ENCODE measurements around the gene MIEF1.
A peak's percentile ranks its signal among the peaks of the same experiment; 100 is the strongest.

Gene MIEF1
- long read RNA-seq, full-length matches to known transcripts: 459 of 507 reads
- long read RNA-seq, partial matches to known transcripts: 22 of 507 reads
- long read RNA-seq, other reads (novel, unspliced or antisense): 26 of 507 reads

DNA sequence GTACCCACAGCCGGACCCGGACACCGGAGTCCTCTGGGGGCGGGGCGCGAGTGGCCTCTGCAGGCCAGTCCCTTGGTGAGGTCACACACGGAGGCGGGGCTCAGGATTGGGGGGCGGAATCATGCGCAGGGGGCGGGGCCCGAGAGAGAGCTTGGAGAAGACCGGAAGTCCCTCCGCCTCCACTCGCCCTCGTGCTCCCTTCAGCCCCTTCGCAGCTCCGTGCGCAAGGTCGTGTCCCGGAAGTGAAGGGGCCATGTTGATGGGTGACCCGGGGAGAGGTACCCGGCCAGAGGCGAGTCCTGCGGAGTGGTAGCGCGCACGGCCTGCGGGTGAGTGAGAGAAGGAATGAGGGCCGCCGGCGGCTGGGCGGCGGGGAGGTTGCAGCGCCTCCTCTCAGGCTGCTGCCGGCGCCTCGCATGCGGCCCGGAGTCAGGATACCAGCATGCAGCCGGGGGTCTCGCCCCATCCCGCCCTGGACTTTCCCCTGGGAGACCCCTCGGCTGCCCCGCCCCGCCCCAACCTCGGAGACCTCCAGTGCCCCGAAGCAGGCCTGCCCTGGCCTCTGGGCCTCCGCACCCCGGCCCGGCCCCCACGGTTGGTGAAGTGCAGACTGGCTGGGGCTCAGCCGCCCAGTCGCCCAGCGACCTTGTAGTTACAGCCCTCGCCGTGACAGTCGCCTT lies at the start of gene MIEF1:
Gene MIEF1 (plus strand): TSS at position 182 of the 680 bp plus-strand sequence. CDS start 9,005 bp downstream, outside the sequence.
- H3K27me3 ChIP-seq (ENCODE audit: insufficient read depth, poor library complexity, severe bottlenecking): no peaks in the 10 kb centered on the region
- H3K27ac ChIP-seq (replicated peaks): peak within 1 kb of the TSS; percentile 88
- TF ChIP-seq SPI1 (IDR thresholded peaks at IDR 0.05; ENCODE audit: borderline replicate concordance, low read depth) (no peak), POLR2AphosphoS5 (IDR thresholded peaks at IDR 0.05; ENCODE audit: low read depth) (peak; percentile 82), GABPA (IDR thresholded peaks at IDR 0.05; ENCODE audit: low read depth) (peak; percentile 89)
- TF ChIP-seq, protein P1, sequence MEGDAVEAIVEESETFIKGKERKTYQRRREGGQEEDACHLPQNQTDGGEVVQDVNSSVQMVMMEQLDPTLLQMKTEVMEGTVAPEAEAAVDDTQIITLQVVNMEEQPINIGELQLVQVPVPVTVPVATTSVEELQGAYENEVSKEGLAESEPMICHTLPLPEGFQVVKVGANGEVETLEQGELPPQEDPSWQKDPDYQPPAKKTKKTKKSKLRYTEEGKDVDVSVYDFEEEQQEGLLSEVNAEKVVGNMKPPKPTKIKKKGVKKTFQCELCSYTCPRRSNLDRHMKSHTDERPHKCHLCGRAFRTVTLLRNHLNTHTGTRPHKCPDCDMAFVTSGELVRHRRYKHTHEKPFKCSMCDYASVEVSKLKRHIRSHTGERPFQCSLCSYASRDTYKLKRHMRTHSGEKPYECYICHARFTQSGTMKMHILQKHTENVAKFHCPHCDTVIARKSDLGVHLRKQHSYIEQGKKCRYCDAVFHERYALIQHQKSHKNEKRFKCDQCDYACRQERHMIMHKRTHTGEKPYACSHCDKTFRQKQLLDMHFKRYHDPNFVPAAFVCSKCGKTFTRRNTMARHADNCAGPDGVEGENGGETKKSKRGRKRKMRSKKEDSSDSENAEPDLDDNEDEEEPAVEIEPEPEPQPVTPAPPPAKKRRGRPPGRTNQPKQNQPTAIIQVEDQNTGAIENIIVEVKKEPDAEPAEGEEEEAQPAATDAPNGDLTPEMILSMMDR (IDR thresholded peaks at IDR 0.05; ENCODE audit: insufficient read depth, low read length): no peak
- TF ChIP-seq, protein P2, sequence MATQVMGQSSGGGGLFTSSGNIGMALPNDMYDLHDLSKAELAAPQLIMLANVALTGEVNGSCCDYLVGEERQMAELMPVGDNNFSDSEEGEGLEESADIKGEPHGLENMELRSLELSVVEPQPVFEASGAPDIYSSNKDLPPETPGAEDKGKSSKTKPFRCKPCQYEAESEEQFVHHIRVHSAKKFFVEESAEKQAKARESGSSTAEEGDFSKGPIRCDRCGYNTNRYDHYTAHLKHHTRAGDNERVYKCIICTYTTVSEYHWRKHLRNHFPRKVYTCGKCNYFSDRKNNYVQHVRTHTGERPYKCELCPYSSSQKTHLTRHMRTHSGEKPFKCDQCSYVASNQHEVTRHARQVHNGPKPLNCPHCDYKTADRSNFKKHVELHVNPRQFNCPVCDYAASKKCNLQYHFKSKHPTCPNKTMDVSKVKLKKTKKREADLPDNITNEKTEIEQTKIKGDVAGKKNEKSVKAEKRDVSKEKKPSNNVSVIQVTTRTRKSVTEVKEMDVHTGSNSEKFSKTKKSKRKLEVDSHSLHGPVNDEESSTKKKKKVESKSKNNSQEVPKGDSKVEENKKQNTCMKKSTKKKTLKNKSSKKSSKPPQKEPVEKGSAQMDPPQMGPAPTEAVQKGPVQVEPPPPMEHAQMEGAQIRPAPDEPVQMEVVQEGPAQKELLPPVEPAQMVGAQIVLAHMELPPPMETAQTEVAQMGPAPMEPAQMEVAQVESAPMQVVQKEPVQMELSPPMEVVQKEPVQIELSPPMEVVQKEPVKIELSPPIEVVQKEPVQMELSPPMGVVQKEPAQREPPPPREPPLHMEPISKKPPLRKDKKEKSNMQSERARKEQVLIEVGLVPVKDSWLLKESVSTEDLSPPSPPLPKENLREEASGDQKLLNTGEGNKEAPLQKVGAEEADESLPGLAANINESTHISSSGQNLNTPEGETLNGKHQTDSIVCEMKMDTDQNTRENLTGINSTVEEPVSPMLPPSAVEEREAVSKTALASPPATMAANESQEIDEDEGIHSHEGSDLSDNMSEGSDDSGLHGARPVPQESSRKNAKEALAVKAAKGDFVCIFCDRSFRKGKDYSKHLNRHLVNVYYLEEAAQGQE (IDR thresholded peaks at IDR 0.05; ENCODE audit: insufficient replicate concordance, low read depth): no peak
- DNase-seq (ENCODE audit: low read depth in 1 of 2, low spot score in 1 of 2): peak; percentile 96 to 99
- H3K4me3 ChIP-seq (replicated peaks; ENCODE audit: insufficient read depth, low read length): peak within 1 kb of the TSS; percentile 90

DNA sequence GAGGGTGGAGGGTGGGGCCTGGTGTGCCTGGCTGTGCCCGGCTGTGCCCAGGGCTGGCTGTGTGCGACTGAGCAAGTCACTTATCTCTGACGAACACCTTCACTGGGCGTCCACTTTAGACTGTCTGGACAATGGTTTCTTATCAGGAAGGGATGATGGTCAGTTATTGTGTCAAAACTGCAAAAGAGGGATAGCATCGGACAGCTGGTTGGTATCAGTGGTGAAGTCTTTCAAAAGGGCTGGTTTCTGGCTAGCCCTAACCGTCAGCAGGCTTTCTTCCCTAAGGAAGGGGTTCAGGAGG lies 49.4 kb upstream of the MIEF1 start:
- H3K4me3 ChIP-seq (replicated peaks; ENCODE audit: insufficient read depth, low read length): no peak overlapping the region
- no peak for DNase-seq (ENCODE audit: low read depth in 1 of 2, low spot score in 1 of 2)
- H3K27ac ChIP-seq (replicated peaks): no peak overlapping the region; the same call in 1 of the 2 replicates
- H3K27me3 ChIP-seq (ENCODE audit: insufficient read depth, poor library complexity, severe bottlenecking): no peaks in the 10 kb centered on the region
- no peak for TF ChIP-seq SPI1 (IDR thresholded peaks at IDR 0.05; ENCODE audit: borderline replicate concordance, low read depth)
- TF ChIP-seq POLR2AphosphoS5 (IDR thresholded peaks at IDR 0.05; ENCODE audit: low read depth): no peak
- TF ChIP-seq, protein P1 (IDR thresholded peaks at IDR 0.05; ENCODE audit: insufficient read depth, low read length): no peak
- TF ChIP-seq GABPA (IDR thresholded peaks at IDR 0.05; ENCODE audit: low read depth): no peak
- TF ChIP-seq, protein P2 (IDR thresholded peaks at IDR 0.05; ENCODE audit: insufficient replicate concordance, low read depth): no peak

DNA sequence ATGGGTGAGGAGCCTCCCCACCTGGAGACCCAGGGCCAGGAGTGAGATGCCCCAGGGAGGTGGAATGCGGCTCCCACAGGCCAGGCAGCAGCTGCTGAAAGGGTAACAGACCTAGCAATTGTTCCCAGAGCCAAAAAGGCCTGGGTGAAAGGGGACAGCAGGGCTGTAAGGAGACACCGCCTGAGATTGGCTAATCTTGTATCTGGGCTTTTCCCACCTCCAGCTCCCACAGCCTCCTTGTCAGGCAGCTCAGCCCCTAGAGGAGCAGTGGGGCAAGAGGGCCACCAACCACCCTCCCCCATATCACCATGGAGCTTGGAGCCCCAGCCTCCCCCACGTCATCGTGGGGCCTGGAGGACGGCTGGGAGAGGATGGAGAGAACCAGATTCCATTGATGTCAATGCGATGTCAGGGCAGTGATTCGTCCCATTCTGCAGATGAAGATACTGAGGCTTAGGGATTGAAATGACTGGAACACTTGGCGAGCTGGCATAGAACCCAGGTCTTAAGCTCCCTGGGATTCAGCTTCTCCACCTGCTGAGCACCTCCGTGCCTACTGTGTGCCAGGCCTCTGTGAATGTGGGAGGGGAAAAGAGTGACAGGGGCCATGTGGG lies 48.2 kb upstream of the MIEF1 start:
- TF ChIP-seq GABPA (IDR thresholded peaks at IDR 0.05; ENCODE audit: low read depth): no peak
- TF ChIP-seq, protein P1 (IDR thresholded peaks at IDR 0.05; ENCODE audit: insufficient read depth, low read length): no peak
- TF ChIP-seq, protein P2 (IDR thresholded peaks at IDR 0.05; ENCODE audit: insufficient replicate concordance, low read depth): no peak
- no peak for TF ChIP-seq SPI1 (IDR thresholded peaks at IDR 0.05; ENCODE audit: borderline replicate concordance, low read depth)
- no peak for TF ChIP-seq POLR2AphosphoS5 (IDR thresholded peaks at IDR 0.05; ENCODE audit: low read depth)
- Histone ChIP-seq H3K27ac (replicated peaks) (no peak overlapping the region), H3K4me3 (replicated peaks; ENCODE audit: insufficient read depth, low read length) (no peak overlapping the region)

More for the DNA sequence above, 48.2 kb upstream of the MIEF1 start:
- peaks cover 3% of the 10 kb centered on the region for H3K27me3 ChIP-seq (ENCODE audit: insufficient read depth, poor library complexity, severe bottlenecking)
- DNase-seq (ENCODE audit: low read depth in 1 of 2, low spot score in 1 of 2): no peak

Data from HL-60 (cell line).